HG03039 (cell line): Measurements from ENCODE around the gene KCNN3.

Experiments used
- ATAC-seq: cut with Tn5 transposase; IDR thresholded peaks from one replicate; pipeline ENCODE4 v1.9.1; 2021; ENCODE audit warnings: mild to moderate bottlenecking, moderate library complexity; ENCODE audit not compliant: unreplicated experiment

The KCNN3 gene

DNA sequence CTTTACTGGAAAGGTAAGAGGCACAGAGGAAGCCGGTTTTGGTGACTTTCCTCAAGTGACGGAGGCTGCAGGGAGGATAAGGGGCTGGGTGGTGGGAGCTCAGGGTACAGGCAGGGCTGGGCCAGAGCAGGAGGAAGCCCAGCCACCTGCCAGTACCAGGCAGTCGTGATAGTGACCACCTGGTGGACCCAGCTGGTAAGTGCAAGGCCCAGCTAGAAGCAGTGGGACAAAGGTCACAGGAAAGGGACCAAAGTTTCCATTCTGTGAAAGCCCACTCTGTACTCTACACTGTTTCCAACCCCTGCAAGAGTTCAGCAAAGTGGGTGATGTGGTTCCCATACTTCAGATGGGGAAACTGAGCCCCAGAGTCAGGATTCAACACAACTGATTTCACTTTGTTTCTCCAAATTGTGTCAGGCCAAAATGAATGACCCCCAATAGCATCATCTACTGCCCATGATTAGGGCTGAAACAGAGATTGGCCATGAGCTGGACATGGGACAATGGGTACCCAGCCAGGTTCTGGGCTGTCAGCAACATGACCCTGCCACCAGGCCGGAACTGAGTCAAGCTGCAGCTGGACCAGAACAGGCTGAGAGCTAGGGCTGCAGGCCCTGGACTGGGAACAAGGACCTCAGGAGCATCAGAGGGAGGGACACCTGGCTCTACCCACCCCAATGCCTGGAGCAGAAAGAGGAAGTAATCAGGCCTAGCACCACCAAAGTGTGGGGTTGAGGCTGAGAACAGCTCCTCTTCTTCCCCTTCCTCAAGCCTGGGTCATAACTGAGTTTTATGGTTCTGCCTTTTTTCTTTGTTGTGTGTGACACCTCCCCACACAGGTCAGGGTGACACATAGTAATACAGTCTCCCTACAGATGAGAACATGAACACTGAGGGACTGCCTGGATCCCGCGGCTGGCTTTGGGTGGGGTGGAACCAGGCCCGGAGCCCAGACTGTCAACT is 50.2 kb downstream of the KCNN3 start:
- ATAC-seq, result no peak

DNA sequence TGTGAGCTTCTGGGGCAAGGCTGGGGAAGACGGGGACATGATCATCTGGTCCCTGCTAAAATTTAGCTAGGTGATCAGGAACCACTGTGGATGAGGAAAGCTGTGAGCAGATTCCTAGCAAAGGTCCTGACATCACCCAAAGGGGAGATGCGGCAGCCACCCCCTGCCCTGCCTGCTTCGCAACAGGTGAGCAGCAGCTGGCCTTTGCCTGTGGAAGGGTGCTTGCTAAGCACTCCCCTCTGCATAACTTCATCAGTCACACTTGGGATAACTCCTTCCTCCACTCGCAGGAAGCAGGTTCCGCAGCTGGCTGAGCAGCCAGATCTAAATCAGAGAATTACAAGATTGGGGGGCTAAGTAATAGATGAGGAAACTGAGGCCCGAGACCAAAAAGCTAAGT is 51.2 kb downstream of the KCNN3 start:
- ATAC-seq, result no peak

DNA sequence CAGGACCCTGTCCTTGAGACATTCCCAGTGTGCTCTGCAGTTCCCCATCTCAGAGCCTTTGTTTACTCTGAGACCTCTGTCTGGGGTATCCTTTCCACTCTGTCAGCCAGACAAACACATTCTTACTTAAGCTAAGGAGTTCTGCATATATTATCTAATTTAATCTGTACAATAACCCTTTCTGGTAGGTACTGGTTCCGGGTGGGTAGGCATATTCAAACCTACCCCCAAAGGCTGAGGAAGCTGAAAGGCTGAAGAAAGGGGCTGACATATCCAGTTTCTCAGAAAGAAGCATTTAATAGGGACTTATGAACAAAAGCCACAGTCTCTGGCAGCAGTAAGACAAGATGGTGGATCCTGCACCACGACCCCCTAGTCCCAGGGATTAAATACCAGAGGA is 53.1 kb downstream of the KCNN3 start:
- ATAC-seq, result no peak

DNA sequence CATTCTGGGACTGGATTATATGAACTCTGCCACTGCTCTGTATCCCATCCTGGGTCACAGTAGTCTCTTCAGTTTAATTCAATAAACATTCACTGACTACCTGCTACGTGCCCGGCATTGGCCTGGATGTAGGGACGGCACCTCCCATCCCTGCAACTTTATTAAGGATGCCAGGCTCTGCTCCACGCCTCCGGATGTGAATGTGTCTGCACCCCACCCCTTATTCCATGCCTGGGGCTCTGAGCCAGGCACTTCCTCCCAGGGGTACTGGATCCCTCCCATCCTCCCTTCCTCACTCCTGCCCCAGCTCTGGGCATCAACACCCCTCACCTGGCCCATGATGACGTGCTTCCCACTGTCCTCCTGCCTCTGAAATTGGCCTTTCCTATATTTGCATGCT is 53.7 kb downstream of the KCNN3 start:
- no peak for ATAC-seq

DNA sequence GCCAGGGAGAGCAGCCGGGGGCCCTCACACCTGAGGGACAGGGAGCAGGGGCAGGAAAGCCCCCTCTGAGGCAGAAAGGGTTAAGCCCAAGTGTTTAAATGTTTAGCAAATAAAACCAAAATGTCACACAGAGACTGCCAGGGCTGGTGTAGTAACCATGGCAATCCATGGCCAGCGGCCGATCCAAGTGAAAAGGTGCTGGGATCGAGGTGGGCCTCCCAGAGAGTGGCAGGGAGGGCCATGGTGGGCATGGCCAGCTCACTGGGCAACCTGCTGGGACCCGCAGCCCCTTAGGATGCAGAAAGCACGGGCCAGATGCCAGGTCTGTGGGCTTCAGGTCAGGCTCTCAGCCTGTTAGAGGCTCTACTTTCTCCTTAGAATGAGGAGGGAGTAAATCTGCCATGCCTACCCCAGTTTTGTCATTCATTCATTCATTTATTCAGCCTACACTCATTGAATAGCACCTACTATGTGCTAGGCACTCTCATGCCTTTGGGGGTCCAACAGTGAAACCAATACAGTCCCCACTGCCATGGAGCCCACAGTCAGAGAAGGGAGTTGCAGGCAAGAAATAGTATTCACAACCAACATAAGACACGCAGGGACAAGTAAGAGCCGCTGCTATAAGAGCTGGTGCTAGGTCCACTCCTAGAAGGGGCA is 56.1 kb downstream of the KCNN3 start:
- no peak for ATAC-seq

DNA sequence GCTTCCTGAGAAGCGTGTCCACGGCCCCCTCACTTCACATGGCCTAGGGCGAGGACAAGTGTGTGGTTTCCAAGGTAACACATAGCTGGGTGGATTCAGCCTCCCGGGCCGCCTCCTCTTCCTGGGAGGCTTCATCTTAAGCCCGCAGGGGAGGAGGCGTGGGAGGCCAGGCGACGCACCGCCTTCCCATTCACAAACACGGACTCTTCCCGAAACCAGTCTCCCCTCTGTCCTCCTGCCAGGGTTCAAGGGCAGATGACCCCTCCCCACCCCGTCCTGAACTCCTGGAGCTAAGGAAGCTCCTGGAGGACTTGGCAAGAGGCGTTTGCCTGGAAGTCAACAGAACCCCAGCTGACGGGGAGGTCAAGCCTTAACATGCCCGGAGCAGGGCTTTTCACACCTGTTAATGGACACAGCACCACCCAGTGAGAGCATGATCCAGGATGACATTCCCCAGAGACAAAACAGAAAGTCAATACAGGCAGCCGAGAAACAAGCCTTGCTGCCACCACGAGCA is 56.7 kb downstream of the KCNN3 start:
- no peak for ATAC-seq

DNA sequence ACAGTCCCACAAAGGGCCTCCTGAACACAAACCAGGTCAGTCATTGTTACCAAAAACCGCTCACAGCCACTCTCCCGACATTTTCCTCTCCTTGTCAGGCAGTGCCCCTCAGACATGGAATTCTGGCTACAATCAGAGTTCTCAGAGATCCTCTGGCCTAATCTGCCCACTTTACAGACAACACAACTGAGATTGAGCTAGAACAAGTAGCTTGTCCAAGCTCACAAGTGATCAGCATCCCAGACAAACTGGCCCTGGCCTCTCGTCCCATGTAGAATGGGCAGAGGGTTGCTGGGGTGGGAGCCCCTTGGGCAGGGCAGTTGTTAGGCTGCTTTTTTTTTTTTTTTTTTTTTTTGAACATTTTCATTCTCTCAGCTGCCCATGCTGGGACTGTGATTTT is 57.2 kb downstream of the KCNN3 start:
- no peak for ATAC-seq

DNA sequence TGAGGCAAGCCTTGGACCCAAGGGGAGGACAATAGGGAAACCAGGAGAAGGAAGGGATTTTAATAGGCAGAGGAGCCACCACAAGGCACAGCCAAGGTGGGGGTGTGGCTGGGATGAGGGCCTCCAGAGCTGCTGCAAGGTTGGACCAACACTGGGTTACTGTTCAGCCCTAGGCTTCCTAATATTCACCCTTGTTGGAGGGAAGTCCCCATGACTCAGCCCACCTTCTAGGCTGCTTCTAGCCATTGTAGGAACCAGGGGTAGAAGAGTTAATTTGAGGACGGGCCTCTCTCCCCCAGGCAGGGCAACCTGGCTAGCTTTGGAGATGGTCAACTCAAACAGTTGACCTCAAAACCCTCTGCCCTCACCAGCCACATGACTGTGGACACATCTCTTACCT is 59.5 kb downstream of the KCNN3 start:
- no peak for ATAC-seq

DNA sequence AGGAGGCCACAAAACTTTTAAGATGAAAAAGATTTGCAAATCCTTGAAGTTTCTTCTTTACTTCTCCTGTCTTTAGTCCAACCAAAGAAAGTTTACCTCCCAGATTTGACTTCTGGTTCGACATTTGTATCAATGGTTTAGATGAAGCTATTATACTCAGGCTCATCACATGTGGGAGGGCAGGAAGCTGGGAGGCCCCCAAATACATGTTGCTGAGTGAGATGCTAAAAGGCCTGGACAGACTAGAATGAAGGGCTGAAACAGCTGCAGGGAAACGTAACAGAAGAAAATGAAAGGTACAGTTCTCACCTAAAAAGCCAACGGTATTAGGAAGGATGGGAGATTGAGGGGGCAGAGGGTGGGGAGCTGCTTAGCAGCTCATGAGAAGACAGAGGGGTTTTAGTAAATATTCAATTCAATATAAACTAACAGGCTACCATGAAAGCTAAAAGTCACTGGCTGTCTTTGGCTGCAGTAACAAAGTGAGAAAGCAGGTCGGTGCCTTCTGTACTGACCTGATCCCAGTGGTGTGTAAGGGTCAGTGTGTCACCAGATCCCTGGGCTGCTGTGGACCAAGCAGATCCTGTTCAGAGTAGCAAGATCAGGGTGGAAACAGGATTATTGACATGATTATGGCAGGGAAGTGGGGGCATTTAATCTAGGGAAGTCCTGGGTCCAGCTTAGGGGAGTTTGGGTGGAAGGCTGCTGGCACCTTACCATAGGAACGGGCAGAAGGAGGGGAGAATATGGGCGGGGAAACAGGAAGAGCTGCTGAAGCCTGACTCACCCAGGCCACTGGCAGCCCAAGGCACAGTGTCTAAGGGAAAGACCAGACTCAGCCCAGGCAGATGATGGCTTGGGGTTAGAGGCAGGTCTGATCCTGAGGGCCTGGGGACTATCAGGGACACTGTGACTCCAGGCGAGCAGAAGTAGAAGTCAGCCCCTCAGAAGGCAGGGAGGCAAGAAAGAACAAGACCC is 60.4 kb downstream of the KCNN3 start:
- no peak for ATAC-seq

DNA sequence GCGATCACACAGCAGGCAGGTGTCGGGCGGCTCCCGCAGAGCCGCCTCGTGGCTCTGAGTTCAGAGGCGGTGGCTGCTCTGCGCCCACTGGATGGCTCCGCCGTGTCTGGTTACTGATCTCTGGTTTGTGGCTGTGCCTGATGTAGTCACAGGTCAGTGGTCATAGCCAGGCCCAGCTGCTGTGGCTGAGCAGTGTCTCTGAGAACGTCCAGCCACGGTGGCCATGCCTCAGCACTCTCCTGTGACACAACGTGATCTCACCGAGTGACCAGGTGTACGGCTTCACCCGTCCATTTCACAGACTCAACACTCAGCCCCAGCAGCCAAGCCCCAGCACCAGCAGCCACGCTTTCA is 61.2 kb downstream of the KCNN3 start:
- ATAC-seq, result no peak

DNA sequence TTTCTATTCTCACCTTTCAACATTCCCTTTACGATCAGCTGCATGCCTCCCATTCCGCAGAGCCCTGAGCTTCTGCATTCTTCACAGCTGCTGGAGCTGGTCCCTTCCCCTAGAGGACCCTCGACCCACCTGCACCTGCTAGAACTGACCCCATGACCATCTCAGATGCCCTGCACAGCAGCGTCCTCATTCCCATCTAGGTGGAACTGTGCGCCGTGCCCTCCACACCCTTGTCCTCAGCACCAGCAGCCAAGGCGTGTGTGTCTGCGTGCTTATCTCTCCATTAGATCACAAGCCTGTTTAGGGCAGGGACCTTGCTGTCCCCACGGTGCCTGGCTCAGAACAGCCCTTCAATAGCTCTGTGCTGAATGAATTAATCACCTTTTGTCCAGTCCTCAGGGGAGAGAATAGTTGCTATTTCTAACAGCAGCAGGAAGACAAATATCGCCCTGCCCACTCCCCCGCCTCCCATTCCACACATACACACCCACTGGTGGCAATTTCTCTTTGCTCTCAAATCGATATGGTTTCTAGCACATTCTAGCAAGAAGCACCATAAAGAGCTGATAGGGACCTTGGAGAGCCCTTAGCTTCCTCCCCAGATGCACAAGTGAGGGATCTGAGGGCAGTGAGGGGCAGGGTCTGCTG is 61.7 kb downstream of the KCNN3 start:
- no peak for ATAC-seq

DNA sequence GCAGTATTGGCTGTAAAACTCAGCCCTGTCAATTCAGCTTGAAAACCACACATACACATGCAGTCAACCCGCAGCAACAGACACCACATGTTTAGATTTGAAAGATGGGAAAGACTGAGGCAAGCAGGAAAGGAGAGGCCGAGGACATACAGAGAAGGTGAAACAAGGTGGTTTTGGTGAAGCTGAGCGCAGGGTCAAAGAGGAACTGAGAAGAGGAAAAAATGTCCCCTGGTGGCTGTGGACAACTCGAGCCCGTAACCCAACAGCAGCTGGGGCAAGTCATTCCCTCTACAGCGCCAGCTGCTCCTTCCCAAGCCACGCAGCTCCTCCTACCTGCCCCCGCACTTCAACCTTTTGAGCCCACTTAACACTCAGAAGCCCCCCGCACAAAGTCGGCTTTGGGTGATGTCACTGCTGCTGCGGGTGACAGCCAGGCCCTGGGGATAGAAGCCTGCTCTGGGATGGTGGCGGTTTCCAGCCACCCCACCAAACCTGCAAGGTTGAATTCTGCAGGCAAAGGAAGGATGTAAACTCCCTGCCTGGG is 63.0 kb downstream of the KCNN3 start:
- peak; percentile 60 for ATAC-seq

DNA sequence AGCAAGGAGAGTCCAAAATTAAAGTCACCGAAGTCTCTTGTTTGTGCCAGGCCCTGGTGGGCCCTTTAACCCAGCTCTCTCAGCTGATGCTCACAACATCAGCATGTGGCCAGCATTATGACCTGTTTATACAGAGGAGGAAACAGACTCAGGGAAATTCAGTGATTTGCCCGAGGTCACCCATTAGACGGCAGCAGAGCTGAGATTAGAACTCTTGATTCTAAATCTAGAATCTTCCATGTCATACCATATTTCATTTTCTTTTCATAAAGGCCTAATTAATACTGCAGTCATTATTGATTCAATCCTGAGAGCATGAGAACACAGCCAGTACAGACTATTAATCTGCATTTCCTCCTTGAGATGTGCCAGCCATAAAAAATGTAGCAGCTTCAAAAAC is 63.7 kb downstream of the KCNN3 start:
- no peak for ATAC-seq

DNA sequence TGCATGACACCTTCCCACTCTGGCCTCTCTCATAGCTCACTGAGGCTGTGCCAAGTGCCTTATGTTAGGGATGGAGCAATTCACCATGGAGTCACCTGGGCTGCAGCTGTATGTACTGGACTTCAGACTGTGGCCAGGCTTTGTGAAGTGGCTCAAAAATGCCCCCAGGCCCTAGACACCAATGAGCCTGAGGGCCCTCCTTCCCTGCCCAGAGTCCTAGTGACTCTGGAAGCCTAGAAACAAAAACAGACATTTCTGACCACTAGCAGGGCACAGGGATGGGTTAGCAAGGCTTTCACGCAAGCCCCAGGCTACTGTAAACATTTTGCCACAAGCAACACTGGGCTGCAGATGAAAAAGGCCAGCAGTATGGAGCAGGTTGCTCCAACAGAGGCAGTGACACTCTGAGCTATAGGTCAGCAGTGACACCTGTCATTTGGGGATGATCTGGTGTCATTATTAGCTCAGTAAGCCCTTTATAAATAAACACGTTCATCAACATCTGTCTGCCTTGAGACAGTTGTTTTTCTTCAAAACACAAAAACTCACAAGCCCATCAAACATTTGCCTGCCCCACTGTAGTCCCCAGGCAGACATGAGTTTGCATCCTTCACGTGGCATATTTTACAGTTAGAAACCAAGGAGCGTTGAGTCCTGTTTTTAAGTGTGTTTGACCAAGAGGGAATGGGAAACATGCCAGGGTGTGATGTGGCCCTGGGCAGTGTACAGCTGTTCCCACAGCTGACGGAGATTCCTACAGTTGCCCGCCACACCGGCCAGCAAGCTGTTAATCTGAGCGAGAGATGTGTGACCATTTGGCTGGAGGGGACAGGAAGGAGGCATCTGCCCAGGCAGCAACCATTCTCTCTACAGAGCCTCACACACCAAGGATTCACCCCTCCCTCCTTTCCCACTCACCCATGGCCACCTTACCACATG is 66.8 kb downstream of the KCNN3 start:
- ATAC-seq, result no peak

DNA sequence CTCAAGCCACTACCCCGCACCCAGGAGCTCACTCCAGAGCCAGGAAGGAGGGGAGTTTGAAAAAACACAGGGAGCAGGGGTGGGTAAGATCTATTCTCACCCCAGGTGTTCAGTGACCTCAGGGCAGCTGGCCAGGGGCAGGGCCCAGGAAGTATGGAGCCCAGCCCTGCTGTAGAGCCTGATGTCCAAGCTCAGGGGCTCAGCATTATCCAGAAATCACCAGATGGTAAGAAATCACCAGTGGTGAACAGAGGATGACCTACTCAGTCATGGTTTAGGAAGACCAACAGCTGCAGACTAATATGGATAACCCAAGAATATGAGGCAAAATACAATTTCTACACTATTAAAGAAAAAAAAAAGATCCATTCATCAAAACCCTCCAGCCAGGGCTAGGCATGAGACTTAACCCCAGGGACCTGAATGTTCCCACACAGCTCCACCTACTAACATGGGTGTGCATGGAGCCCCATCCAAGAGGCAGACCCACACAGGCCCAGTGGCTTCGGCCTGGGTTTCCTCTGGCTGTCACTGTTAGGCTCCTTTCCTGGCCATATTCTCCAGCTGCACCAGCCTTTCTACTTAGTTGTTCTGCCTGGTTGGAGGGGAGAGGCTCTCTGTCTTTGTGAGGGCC is 67.6 kb downstream of the KCNN3 start:
- ATAC-seq, result no peak

DNA sequence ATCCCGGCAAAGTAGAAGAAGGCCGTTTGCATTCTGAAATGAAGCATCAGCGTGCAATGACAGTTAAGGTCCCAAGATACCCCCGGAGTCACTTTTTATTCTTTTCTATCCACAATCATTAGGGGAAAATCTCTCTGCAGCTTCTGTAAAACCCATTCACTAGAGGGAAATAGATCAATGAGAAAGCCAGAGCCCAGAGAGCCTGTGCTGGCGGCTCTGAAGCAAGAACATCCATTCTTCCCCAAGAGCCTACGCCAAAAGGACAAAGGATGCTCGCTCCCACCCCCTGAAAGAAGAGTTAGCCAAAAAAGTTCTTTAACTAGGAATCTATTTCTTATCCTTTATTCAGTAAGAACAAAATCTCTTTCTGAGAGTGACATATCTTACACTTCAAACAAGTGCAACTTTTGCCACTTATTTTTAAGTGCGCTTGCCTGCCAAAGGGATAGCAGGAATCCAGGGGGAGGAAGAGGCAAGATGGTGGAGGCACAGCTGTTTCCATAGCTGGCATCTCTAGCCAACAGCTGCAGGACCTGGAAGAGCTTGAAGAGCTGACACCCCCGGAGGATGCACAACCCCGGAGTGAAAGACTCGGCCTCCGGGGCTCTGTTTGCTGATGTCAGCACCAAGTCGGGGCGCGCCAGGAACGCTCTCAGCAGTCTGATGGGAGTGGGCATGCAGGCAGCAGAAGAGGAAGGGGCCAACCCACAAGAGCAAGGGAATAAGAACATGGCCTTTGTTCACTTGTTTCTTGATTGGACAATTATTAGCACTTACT is 68.7 kb downstream of the KCNN3 start:
- no peak for ATAC-seq

DNA sequence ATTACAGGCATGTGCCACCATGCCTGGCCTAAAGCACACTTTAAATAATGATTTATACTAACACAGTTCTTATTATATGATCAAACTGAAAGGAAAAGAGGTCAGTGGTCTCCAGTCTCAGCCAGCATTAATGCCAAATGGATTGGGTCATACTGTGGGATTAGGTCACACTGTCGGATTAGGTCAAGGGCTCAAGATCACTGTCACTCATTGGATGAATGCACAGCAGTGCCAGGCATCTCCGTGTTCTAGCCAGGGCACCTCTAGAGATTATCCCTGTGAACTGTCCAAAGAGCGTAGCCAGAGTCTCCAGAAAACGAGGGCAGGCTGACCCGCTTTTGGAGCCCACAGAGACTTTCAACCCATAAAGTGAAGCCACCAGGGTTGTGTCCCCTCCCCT is 70.9 kb downstream of the KCNN3 start:
- no peak for ATAC-seq

DNA sequence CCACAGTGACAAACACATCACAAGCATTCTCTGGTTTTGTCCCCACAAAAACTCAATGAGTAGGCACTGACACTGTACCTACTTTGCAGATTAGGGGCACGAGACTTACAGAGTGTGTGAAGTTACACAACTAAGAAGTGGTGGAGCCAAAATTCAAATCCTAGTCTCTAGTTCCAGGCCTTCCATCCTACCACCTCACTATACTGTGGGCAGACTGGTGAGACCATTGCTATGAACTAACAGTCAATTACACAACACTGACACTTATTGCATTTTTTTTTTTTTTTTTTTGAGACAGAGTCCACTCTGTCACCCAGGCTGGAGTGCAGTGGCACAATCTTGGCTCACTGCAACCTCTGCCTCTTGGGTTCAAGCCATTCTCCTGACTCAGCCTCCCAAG is 71.4 kb downstream of the KCNN3 start:
- ATAC-seq, result no peak
